ENCODE data around the gene PSME4.

- TF ChIP-seq CTCF (IDR thresholded peaks at IDR 0.05; ENCODE audit: insufficient read depth, low read length) (no peak), GABPA (IDR thresholded peaks at IDR 0.05; ENCODE audit: low read depth) (no peak), REST (IDR thresholded peaks at IDR 0.05; ENCODE audit: insufficient replicate concordance, low read depth) (no peak), POLR2AphosphoS5 (IDR thresholded peaks at IDR 0.05; ENCODE audit: low read depth) (no peak), SPI1 (IDR thresholded peaks at IDR 0.05; ENCODE audit: borderline replicate concordance, low read depth) (no peak)
These were observed 647 bp downstream of the PSME4 start for GRCh38 chr2:53969968-53970723.
